ENCODE measurements around the gene CDK5.

Gene CDK5

GRCh38 chr7:151017953-151018420 is 39.7 kb downstream of the CDK5 start:
- no peak overlapping the region; the same call in 1 of the 2 replicates for H3K4me3 ChIP-seq (replicated peaks; ENCODE audit: insufficient read depth, low read length)
- no peak overlapping the region for H3K27ac ChIP-seq (replicated peaks)
- DNase-seq (ENCODE audit: low read depth in 1 of 2, low spot score in 1 of 2) = peak; percentile 58 to 69
- H3K27me3 ChIP-seq (ENCODE audit: insufficient read depth, poor library complexity, severe bottlenecking) = peaks cover 18% of the 10 kb centered on the region
- TF ChIP-seq CTCF (IDR thresholded peaks at IDR 0.05; ENCODE audit: insufficient read depth, low read length) = peak; percentile 39
- no peak for TF ChIP-seq SPI1 (IDR thresholded peaks at IDR 0.05; ENCODE audit: borderline replicate concordance, low read depth)

GRCh38 chr7:151017370-151017952 is 40.2 kb downstream of the CDK5 start:
- H3K27ac ChIP-seq (replicated peaks) = no peak overlapping the region
- H3K27me3 ChIP-seq (ENCODE audit: insufficient read depth, poor library complexity, severe bottlenecking) = peaks cover 22% of the 10 kb centered on the region

GRCh38 chr7:151016942-151017341 is 40.8 kb downstream of the CDK5 start:
- TF ChIP-seq SPI1 (IDR thresholded peaks at IDR 0.05; ENCODE audit: borderline replicate concordance, low read depth) (no peak), GABPA (IDR thresholded peaks at IDR 0.05; ENCODE audit: low read depth) (no peak), CTCF (IDR thresholded peaks at IDR 0.05; ENCODE audit: insufficient read depth, low read length) (no peak)
- no peak for DNase-seq (ENCODE audit: low read depth in 1 of 2, low spot score in 1 of 2)
- Histone ChIP-seq H3K27me3 (ENCODE audit: insufficient read depth, poor library complexity, severe bottlenecking) (peaks cover 24% of the 10 kb centered on the region), H3K27ac (replicated peaks) (no peak overlapping the region), H3K4me3 (replicated peaks; ENCODE audit: insufficient read depth, low read length) (no peak overlapping the region)

More at GRCh38 chr7:151017370-151017952, 40.2 kb downstream of the CDK5 start:
- no peak overlapping the region for H3K4me3 ChIP-seq (replicated peaks; ENCODE audit: insufficient read depth, low read length)
- no peak for DNase-seq (ENCODE audit: low read depth in 1 of 2, low spot score in 1 of 2)
- TF ChIP-seq GABPA (IDR thresholded peaks at IDR 0.05; ENCODE audit: low read depth) (no peak), POLR2AphosphoS5 (IDR thresholded peaks at IDR 0.05; ENCODE audit: low read depth) (no peak), REST (IDR thresholded peaks at IDR 0.05; ENCODE audit: insufficient replicate concordance, low read depth) (no peak), SPI1 (IDR thresholded peaks at IDR 0.05; ENCODE audit: borderline replicate concordance, low read depth) (no peak), CTCF (IDR thresholded peaks at IDR 0.05; ENCODE audit: insufficient read depth, low read length) (no peak)

DNA sequence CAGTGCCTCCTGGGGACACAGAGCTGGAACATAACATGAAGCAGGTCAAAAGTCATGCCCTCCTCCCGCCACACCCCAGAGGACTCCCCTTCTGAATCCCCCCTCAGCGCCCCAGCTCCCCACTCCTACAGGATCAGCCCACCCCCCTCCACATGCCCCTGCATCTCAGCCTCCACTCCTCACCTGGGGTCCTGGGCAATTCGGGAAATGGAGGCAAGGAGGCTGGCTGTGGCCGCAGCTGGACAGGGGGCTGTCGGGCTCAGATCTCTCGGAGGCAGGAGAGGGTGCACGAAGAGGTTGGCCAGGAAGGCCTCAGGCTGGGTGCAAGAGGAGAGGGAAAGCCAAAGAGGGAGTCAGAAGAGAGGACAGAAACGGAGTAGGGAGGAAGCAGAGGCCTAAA is 41.2 kb downstream of the CDK5 start:
- Histone ChIP-seq H3K27me3 (ENCODE audit: insufficient read depth, poor library complexity, severe bottlenecking) (peaks cover 24% of the 10 kb centered on the region), H3K27ac (replicated peaks) (no peak overlapping the region), H3K4me3 (replicated peaks; ENCODE audit: insufficient read depth, low read length) (no peak overlapping the region)
- TF ChIP-seq SPI1 (IDR thresholded peaks at IDR 0.05; ENCODE audit: borderline replicate concordance, low read depth) (no peak), POLR2AphosphoS5 (IDR thresholded peaks at IDR 0.05; ENCODE audit: low read depth) (no peak), REST (IDR thresholded peaks at IDR 0.05; ENCODE audit: insufficient replicate concordance, low read depth) (no peak), CTCF (IDR thresholded peaks at IDR 0.05; ENCODE audit: insufficient read depth, low read length) (no peak), GABPA (IDR thresholded peaks at IDR 0.05; ENCODE audit: low read depth) (no peak)
- DNase-seq (ENCODE audit: low read depth in 1 of 2, low spot score in 1 of 2) = no peak

Measured in HL-60 (cell line).